ENCODE measurements around the gene NDUFS2. TPM values are rescaled to one million over a fixed set of nuclear protein-coding genes. Genes with fewer than 3 reads are reported as not detected.
"Not testable (repeated sequence)": the region's sequence is repeated elsewhere in the genome, so short reads cannot be mapped to it uniquely, and the experiment has no call there.

Gene NDUFS2
- total RNA-seq, 3 donors from 2014 or later (not counting 1 experiment from before 2014, with no cell fraction given) = 74.7 to 88.8 (median 84.7) TPM

DNA sequence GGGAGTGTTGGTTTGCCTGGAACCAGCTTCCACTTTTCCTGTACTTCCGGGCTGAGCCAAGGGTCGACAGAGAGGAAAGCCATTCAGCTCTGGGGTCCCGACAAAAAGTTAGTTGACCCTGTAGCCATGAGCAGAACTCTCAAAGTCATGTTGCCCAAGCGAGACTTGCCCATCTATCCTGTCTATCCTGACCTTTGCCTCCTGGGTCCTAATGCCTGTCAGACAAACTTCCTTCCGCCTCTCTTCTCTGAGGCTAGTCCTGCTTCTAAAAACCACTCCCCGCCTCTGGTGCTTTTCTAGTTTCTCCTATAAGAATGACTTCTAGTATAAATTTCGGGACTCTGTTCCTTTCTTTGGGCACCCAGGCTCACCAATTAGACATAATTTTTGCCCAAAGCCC, 48.7 kb downstream of the NDUFS2 start:
- peaks cover 7 to 13% of the 10 kb centered on the region in 2 donors for H3K27me3 Mint-ChIP-seq (ENCODE audit: low read depth in 2 of 2)
- H3K36me3 Mint-ChIP-seq = no peaks in the 10 kb centered on the region
- no peak overlapping the region for H3K4me3 Mint-ChIP-seq
- no peak overlapping the region for H3K27ac ChIP-seq (ENCODE audit: low read length)
- H3K36me3 ChIP-seq (ENCODE audit: control insufficient read depth, insufficient read depth, low read length) = no peaks in the 10 kb centered on the region
- H3K27me3 ChIP-seq (ENCODE audit: control insufficient read depth, insufficient read depth, low read length) = no peaks in the 10 kb centered on the region
- no peak for TF ChIP-seq CTCF (IDR thresholded peaks at IDR 0.05)
- no peaks in the 10 kb centered on the region for H3K4me1 Mint-ChIP-seq
- intact Hi-C loops (cut with micrococcal nuclease) = no loop called here
- no peaks in the 10 kb centered on the region for H3K4me1 ChIP-seq (ENCODE audit: control insufficient read depth, insufficient read depth, low read length)
- DNase-seq = no peak
- 88% methylated on average over 7 of the region's 7 CpGs for WGBS (ENCODE audit: insufficient coverage)
- ATAC-seq = no peak
- no peak overlapping the region for H3K4me3 ChIP-seq (ENCODE audit: low read length)
- H3K9me3 ChIP-seq (ENCODE audit: control insufficient read depth, insufficient read depth, low read length) = no peaks in the 10 kb centered on the region
- no peak overlapping the region for H3K27ac Mint-ChIP-seq
- peaks cover 0 to 3% of the 10 kb centered on the region in 2 donors for H3K9me3 Mint-ChIP-seq

- DNase-seq = no peak
- Histone ChIP-seq H3K27ac (ENCODE audit: low read length) (no peak overlapping the region), H3K27me3 (ENCODE audit: control insufficient read depth, insufficient read depth, low read length) (no peaks in the 10 kb centered on the region), H3K4me3 (ENCODE audit: low read length) (no peak overlapping the region), H3K9me3 (ENCODE audit: control insufficient read depth, insufficient read depth, low read length) (peaks cover under 1% of the 10 kb centered on the region), H3K36me3 (ENCODE audit: control insufficient read depth, insufficient read depth, low read length) (no peaks in the 10 kb centered on the region), H3K4me1 (ENCODE audit: control insufficient read depth, insufficient read depth, low read length) (no peaks in the 10 kb centered on the region)
- WGBS (ENCODE audit: insufficient coverage) = 96% methylated on average over 8 of the region's 8 CpGs
- Mint-ChIP-seq H3K4me1 (no peaks in the 10 kb centered on the region), H3K9me3 (peaks cover 0 to 3% of the 10 kb centered on the region in 2 donors), H3K27me3 (ENCODE audit: low read depth in 2 of 2) (peaks cover 7 to 13% of the 10 kb centered on the region in 2 donors), H3K27ac (no peak overlapping the region), H3K4me3 (no peak overlapping the region), H3K36me3 (no peaks in the 10 kb centered on the region)
- no peak for ATAC-seq
- TF ChIP-seq CTCF (IDR thresholded peaks at IDR 0.05) = no peak
- intact Hi-C loops (cut with micrococcal nuclease) = no loop called here
Observed at GRCh38 chr1:161251579-161251978, 49.4 kb downstream of the NDUFS2 start.

GRCh38 chr1:161255302-161255701, 53.1 kb downstream of the NDUFS2 start:
- ATAC-seq; H3K27ac Mint-ChIP-seq; H3K4me3 ChIP-seq (ENCODE audit: low read length); H3K9me3 Mint-ChIP-seq; DNase-seq; H3K36me3 ChIP-seq (ENCODE audit: control insufficient read depth, insufficient read depth, low read length); intact Hi-C loops (cut with micrococcal nuclease); H3K4me3 Mint-ChIP-seq; H3K27ac ChIP-seq (ENCODE audit: low read length): not testable (repeated sequence)
- peaks cover 13% of the 10 kb centered on the region for H3K9me3 ChIP-seq (ENCODE audit: control insufficient read depth, insufficient read depth, low read length)
- Mint-ChIP-seq H3K27me3 (ENCODE audit: low read depth in 2 of 2) (peaks cover 33 to 44% of the 10 kb centered on the region in 2 donors), H3K36me3 (peaks cover 17% of the 10 kb centered on the region), H3K4me1 (peaks cover 12 to 15% of the 10 kb centered on the region in 2 donors)
- peaks cover 15% of the 10 kb centered on the region for H3K27me3 ChIP-seq (ENCODE audit: control insufficient read depth, insufficient read depth, low read length)
- WGBS (ENCODE audit: insufficient coverage) = 80% methylated on average over 3 of the region's 5 CpGs
- H3K4me1 ChIP-seq (ENCODE audit: control insufficient read depth, insufficient read depth, low read length) = peaks cover 13% of the 10 kb centered on the region

- Histone ChIP-seq H3K4me1 (ENCODE audit: control insufficient read depth, insufficient read depth, low read length) (peaks cover 13% of the 10 kb centered on the region), H3K27me3 (ENCODE audit: control insufficient read depth, insufficient read depth, low read length) (peaks cover 19% of the 10 kb centered on the region), H3K9me3 (ENCODE audit: control insufficient read depth, insufficient read depth, low read length) (peaks cover 13% of the 10 kb centered on the region)
- H3K36me3 ChIP-seq (ENCODE audit: control insufficient read depth, insufficient read depth, low read length); intact Hi-C loops (cut with micrococcal nuclease); H3K4me3 Mint-ChIP-seq; DNase-seq; H3K4me3 ChIP-seq (ENCODE audit: low read length); ATAC-seq; H3K9me3 Mint-ChIP-seq; H3K27ac Mint-ChIP-seq; H3K27ac ChIP-seq (ENCODE audit: low read length): not testable (repeated sequence)
- Mint-ChIP-seq H3K27me3 (ENCODE audit: low read depth in 2 of 2) (peaks cover 39 to 47% of the 10 kb centered on the region in 2 donors), H3K36me3 (peaks cover 17% of the 10 kb centered on the region), H3K4me1 (peaks cover 12 to 15% of the 10 kb centered on the region in 2 donors)
- WGBS (ENCODE audit: insufficient coverage) = 97% methylated on average over 3 of the region's 4 CpGs
Observed at GRCh38 chr1:161255955-161256520, 53.9 kb downstream of the NDUFS2 start.

DNA sequence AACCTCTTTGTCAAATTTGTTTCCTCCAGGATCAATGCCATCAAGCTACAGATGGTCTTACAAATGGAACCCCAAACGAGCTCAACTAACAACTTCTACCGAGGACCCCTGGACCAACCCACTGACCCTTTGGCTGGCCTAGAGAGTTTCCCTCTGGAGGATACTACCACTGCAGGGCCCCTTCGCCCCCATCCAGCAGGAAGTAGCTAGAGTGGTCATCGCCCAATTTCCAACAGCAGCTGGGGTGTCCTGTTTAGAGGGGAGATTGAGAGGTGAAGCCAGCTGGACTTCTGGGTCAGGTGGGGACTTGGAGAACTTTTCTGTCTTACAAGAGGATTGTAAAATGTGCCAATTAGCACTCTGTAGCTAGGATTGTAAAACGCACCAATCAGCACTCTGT, 54.9 kb downstream of the NDUFS2 start:
- peaks cover 17% of the 10 kb centered on the region for H3K36me3 Mint-ChIP-seq
- Histone ChIP-seq H3K9me3 (ENCODE audit: control insufficient read depth, insufficient read depth, low read length) (peaks cover 13% of the 10 kb centered on the region), H3K4me1 (ENCODE audit: control insufficient read depth, insufficient read depth, low read length) (peaks cover 13% of the 10 kb centered on the region), H3K27me3 (ENCODE audit: control insufficient read depth, insufficient read depth, low read length) (peaks cover 21% of the 10 kb centered on the region)
- ATAC-seq; intact Hi-C loops (cut with micrococcal nuclease); H3K9me3 Mint-ChIP-seq; H3K4me3 Mint-ChIP-seq; H3K4me3 ChIP-seq (ENCODE audit: low read length); H3K27ac ChIP-seq (ENCODE audit: low read length); H3K27ac Mint-ChIP-seq; H3K36me3 ChIP-seq (ENCODE audit: control insufficient read depth, insufficient read depth, low read length): not testable (repeated sequence)
- WGBS (ENCODE audit: insufficient coverage) = 96% methylated on average over 5 of the region's 5 CpGs
- H3K27me3 Mint-ChIP-seq (ENCODE audit: low read depth in 2 of 2) = peaks cover 48 to 55% of the 10 kb centered on the region in 2 donors
- peak in 1 of 2 donors; percentile 25 for DNase-seq
- H3K4me1 Mint-ChIP-seq = peaks cover 12 to 15% of the 10 kb centered on the region in 2 donors
